HCEC 1CT (cell line): ENCODE results near the gene DDX6.
"Not testable (repeated sequence)": the region's sequence is repeated elsewhere in the genome, so short reads cannot be mapped to it uniquely, and the experiment has no call there.

ENCODE experiments used
- DNase-seq: peaks from one replicate; pipeline ENCODE4 v3.0.0-alpha.2; 2017

Gene DDX6

GRCh38 chr11:118790357-118791110 lies 430 bp downstream of the DDX6 start:
- DNase-seq = peak; percentile 58

GRCh38 chr11:118789501-118790356 lies 1.2 kb downstream of the DDX6 start:
- peak; percentile 30 for DNase-seq

- DNase-seq = no peak
These were observed 4.3 kb downstream of the DDX6 start for GRCh38 chr11:118786657-118787056.

GRCh38 chr11:118785362-118785761 lies 5.6 kb downstream of the DDX6 start:
- peak; percentile 46 for DNase-seq

- no peak for DNase-seq
These were observed 7.1 kb downstream of the DDX6 start for GRCh38 chr11:118783724-118784495.

- not testable (repeated sequence) for DNase-seq
These were observed 7.6 kb downstream of the DDX6 start for GRCh38 chr11:118783324-118783723.

GRCh38 chr11:118778898-118779297 lies 12.1 kb downstream of the DDX6 start:
- no peak for DNase-seq

GRCh38 chr11:118774032-118774431 lies 16.9 kb downstream of the DDX6 start:
- DNase-seq = no peak

GRCh38 chr11:118771547-118772288 lies 19.2 kb downstream of the DDX6 start:
- no peak for DNase-seq

- no peak for DNase-seq
These were observed 22.3 kb downstream of the DDX6 start for GRCh38 chr11:118768690-118769089.

- no peak for DNase-seq
These were observed 24.9 kb downstream of the DDX6 start for GRCh38 chr11:118766035-118766434.

GRCh38 chr11:118765095-118765691 lies 25.8 kb downstream of the DDX6 start:
- not testable (repeated sequence) for DNase-seq

GRCh38 chr11:118763041-118763440 lies 27.9 kb downstream of the DDX6 start:
- DNase-seq = no peak

GRCh38 chr11:118761981-118762380 lies 29.0 kb downstream of the DDX6 start:
- DNase-seq = not testable (repeated sequence)

GRCh38 chr11:118757876-118758399 lies 33.0 kb downstream of the DDX6 start:
- DNase-seq = no peak

GRCh38 chr11:118752654-118753053 lies 38.3 kb downstream of the DDX6 start:
- no peak for DNase-seq

GRCh38 chr11:118749429-118749828 lies 41.5 kb downstream of the DDX6 start:
- no peak for DNase-seq

GRCh38 chr11:118748056-118748455 lies 42.9 kb downstream of the DDX6 start:
- DNase-seq = no peak

- DNase-seq = peak; percentile 11
These were observed 43.9 kb downstream of the DDX6 start for GRCh38 chr11:118746988-118747585.

GRCh38 chr11:118744046-118744445 lies 46.9 kb downstream of the DDX6 start:
- no peak for DNase-seq

GRCh38 chr11:118742304-118742703 lies 48.7 kb downstream of the DDX6 start:
- no peak for DNase-seq
